LNCaP clone FGC (cell line): ENCODE results near the gene LDAF1.

Experiments used
- DNase-seq: peaks from one replicate; pipeline ENCODE4 v3.0.0-alpha.2; 2011; ENCODE audit warnings: low read depth
- H3K4me3 ChIP-seq: 2 replicates; pipeline ENCODE4 v1.5.1; 2011; ENCODE audit warnings: mild to moderate bottlenecking, low read depth, low read length, control low read depth
- CTCF ChIP-seq: IDR thresholded peaks from 2 replicates; pipeline ENCODE4 v1.5.1; 2012; ENCODE audit warnings: mild to moderate bottlenecking; ENCODE audit not compliant: control insufficient read depth, insufficient read depth; ENCODE audit errors: extremely low read depth

Gene LDAF1

GRCh38 chr16:21217121-21217520 is 58.6 kb downstream of the LDAF1 start:
- no peak for DNase-seq
- no peak for TF ChIP-seq CTCF
- H3K4me3 ChIP-seq: no peak overlapping the region

GRCh38 chr16:21218153-21218552 is 59.7 kb downstream of the LDAF1 start:
- no peak for TF ChIP-seq CTCF
- H3K4me3 ChIP-seq: no peak overlapping the region
- DNase-seq: no peak

DNA sequence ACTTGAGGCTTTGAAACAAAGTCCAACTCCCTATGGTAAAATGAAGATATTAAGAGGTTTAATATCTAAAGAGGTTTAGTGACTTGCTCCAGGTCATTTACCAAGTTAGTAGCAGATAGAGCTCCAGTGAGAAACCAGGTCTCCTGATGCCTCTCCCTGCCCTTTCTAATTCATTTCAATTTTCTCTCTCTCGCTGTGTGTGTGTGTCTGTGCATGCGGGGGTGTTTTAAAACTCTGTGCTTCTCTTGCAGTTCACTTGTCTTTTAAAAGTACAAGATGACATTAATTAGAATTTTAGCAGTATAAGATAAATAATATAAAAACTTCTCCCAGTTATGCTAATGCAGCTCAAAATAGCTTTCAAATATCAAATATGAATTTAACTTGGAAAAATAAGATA is 61.1 kb downstream of the LDAF1 start:
- H3K4me3 ChIP-seq: no peak overlapping the region
- DNase-seq: no peak
- no peak for TF ChIP-seq CTCF

DNA sequence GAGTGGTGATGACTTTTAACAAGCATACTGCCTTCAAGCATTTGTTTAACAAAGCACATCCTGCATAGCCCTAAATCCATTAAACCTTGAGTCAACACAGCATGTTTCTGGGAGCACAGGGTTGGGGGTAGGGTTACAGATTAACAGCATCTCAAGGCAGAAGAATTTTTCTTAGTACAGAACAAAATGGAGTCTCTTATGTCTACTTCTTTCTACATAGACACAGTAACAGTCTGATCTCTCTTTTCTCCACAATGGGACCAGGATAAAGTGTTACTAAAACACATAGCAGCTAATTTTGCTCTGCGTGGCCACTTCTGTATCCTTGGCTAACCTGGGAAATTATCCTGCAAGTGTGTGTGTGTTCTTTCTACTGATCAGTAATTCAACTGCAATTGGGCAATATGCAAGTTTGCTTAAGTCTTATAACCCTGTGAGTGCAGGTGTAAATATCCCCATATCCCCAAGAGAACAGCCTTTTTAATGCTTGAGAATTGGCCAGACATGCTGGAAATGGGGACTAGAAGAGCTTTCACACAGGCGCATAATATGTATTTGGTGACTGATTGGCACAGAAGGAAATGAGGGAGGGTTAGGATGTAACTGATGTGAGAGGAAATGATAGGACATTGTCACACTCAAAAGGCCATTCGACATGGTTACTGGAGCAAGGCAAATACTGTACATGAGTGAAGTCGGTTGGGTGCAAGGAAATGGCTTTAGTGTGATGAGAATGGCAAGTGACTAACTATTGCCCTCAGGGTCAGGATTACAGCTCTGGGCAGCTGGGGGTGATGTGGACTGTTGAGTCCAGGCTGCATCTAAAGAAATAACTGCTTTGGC is 64.2 kb downstream of the LDAF1 start:
- no peak for TF ChIP-seq CTCF
- DNase-seq: no peak

DNA sequence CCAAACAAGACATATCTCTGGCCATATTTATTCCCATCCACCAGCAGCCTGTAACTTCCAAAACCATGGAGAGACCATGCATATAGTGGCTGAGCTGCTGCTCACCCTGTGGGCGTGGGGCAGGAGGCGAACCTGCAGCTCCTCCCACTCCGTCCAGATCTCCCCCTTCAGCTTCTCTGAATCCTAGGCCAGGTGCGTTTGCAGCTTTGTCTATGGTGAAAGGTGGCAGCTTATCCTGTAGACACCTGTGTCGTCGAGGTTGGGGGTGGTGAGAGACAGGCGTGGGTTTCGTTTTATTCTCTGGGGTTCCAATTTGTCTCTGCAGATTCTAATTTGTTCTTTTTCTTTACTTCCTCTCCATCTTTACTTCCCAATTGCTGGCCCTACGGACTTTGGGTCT is 65.3 kb downstream of the LDAF1 start:
- TF ChIP-seq CTCF: no peak
- no peak for DNase-seq
- H3K4me3 ChIP-seq: no peak overlapping the region

More for the DNA sequence above, 64.2 kb downstream of the LDAF1 start:
- H3K4me3 ChIP-seq: no peak overlapping the region

DNA sequence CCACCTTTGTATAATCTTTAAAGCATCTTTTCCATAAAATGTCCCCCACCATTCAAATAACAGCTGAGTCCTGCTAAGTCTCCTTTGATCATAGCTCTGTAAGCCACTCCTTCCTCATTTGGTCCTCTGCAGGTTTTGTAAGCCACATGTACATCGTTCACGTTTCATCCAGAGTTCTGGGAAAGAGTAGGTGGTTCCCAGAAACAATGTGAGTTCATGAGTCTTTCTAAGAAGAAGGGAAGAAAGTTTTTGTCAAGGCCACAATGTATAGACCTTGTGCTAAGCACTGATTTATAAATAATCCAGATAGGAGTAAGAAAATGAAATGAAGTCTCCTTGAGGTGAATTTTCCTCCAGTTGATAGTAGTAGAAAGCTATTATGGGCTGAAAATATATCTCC is 66.3 kb downstream of the LDAF1 start:
- no peak for DNase-seq
- TF ChIP-seq CTCF: no peak
- H3K4me3 ChIP-seq: no peak overlapping the region

- DNase-seq: no peak
- TF ChIP-seq CTCF: no peak
- H3K4me3 ChIP-seq: no peak overlapping the region
Measured at GRCh38 chr16:21226749-21227148, 68.3 kb downstream of the LDAF1 start.
